Heart left ventricle (tissue), 13 donors: ENCODE measurements around the gene CDH10.

ENCODE experiments used
- CTCF ChIP-seq, 12 donors: fragments of 200-600 bp; sonication (generic) in 4 of 12; IDR thresholded peaks; one replicate each; pipeline versions ENCODE4 v1.5.0 to v1.8.0; 2018 to 2022; ENCODE audit warnings: antibody characterized with exemption in 12 of 12, mild to moderate bottlenecking in 5 of 12
- POLR2A ChIP-seq, 2 donors: fragments of 450-650 bp; IDR thresholded peaks; one replicate each; pipeline ENCODE4 v1.6.1; 2017; ENCODE audit warnings: antibody characterized with exemption in 2 of 2, mild to moderate bottlenecking in 2 of 2, moderate library complexity in 2 of 2
- donor health status: ischemic (EF 13 %, LVEDD 7.1; RV severe dilation, severe dysfunction).
- donor health status: DM: no; HTN: yes; CAD: no.
- donor health status: DM: no; HTN: no; CAD: no.
- donor health status: ischemic (EF 25% LVEDD 6.9; RV normal size, moderate dysfunction).
- donor health status: ischemic (EF 25% LVEDD 5.7; RV mildly dilated, moderate dysfunction).
- donor health status: ischemic (EF 35%, LVEDD 5.7; RV mildly dilated, moderate dysfunction).
- donor health status: nonischemic (EF 11% LVEDD 7.7; RV severe dilation, severe dysfunction).
- donor health status: DM: yes; HTN: yes; CAD: no.
- donor health status: PGD.
- donor health status: ischemic (EF 29% LVEDD 5.4; RV normal size, mild dysfunction).
- donor health status: nonischemic (EF 23%, LVEDD 6.1; RV moderate dilation, normal function).

DNA sequence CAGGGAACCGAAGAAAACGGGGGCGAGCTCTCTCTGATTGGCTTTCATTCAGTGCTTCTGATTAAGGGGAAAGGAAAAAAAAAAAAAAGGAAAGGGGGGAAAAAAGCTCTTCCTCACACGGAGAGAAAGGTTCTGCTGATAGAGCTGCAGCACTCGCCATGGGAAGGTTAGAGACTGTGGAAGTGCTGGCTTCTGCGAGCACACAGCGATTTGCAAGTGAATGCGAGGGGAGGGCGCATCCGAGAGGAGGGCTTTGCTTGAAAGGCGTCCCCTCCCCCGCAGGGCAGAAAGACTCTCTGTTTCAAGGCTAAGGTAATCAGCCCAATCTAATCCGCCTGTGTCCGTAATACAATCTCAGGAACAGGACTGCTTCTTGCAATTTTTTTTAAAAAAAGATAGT, at the start of gene CDH10:
- TF ChIP-seq CTCF (IDR thresholded peaks at IDR 0.05) (no peak), POLR2A (IDR thresholded peaks at IDR 0.05) (no peak)
